ENCODE data around the gene SPDEF. TPM values are rescaled to one million over a fixed set of nuclear protein-coding genes. Genes with fewer than 3 reads are reported as not detected.

Gene SPDEF
- total RNA-seq, 1 donor from 2014 or later: not detected

DNA sequence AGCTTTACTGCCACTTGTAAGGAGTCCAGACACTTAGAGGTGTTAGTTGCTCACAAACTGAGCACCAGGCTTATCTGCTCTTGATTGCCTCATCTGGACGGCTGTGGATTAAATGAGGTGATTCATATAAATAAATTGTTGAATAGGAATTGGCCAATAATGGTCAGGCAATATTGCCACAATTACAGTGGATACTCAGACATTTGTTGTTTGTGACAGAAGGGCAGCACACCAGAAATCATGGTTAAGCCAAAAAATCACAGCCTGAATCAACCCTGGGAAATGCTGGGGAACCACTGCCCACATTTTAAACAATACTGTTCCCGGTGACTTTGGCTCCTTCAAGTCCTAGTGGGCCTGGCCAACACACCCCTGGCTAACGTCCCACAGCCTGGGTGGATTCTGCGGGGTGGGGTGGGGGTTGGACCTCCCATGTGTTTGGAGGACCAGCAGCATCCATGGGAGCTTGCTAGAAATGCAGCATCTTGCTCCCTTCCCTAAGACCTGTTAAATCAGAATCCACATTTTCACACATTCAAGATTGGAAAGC, 29.5 kb upstream of the SPDEF start:
- ATAC-seq (no peak), DNase-seq (ENCODE audit: missing footprints) (no peak)

DNA sequence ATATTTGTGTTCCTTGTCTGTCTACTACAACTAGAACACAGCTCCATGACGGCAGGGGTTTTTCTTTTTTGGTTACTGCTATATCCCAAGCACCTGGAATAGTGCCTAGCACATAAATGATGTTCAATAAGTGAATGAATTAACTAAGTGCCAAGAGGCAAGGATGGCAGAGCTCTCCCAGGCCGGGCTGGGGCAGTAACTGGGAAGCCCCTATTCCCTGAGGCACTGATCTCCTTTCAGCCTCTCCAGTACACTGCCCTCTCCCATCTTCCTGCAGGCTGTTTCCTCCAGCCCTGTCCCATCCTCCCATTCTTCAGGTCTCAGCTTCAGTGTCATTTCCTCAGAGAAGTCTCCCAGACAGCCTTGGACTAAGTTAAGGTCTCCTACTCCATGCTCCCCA, 29.0 kb upstream of the SPDEF start:
- DNase-seq (ENCODE audit: missing footprints) (no peak), ATAC-seq (no peak)
- intact Hi-C loops (cut with DNase I): no loop called here

More for the DNA sequence above, 29.5 kb upstream of the SPDEF start:
- intact Hi-C loops (cut with DNase I): no loop called here

DNA sequence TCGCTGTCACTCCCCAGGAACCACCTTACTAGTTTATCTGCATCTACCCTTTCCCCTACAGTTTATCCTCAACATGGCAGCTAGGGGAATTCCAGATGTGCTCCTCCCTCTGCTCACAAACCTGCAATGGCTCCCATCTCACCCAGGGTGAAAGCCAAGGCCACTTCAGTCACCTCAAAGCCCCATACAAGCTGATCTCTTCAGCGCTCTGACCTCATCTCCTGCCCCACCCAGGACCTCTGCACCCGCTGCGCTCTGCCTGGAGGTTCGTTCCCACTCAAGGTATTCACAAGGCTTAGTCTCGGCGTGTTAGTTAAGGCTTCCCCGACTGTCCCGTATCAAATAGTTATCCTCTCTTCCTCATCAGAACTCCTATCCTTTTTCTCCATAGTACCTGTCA, 28.6 kb upstream of the SPDEF start:
- DNase-seq (ENCODE audit: missing footprints) (no peak), ATAC-seq (no peak)
- intact Hi-C loops (cut with DNase I): no loop called here

DNA sequence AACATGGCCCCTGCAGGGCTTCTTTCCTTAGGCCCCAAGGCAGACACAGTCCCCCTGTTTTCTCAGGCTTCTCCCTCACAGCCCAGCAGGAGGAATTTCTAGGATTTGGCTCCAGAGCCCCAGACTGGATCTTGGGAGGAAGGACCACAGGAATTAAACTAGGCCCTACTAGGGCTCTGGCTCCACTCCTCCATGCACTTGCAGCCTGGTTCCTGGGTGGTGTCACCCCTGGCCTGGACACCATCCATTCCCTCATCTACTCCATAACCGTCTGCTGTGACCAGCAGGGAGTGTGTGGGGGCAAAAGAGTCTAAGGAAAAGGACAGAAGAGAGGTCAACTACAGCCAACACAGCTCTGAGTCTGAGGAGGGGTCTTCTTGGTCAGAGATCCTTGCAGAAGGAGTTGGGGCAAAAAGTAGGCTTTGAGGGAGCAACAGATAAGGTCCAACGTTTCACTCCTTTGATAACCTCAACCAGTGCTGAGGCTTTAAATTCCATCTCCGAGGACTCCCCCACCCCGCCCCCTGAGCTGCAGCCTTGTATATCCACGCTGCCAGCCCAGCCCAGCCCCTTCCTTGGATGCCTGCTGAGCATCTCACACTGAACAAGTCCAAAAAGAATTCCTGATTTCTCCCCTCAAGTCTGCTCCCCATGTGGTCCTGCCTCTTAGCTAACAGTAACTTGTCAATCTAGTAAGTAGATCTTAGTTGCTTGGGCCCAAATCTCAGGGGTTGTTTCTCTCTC, 27.9 kb upstream of the SPDEF start:
- intact Hi-C loops (cut with DNase I): no loop called here
- DNase-seq (ENCODE audit: missing footprints) (no peak), ATAC-seq (no peak)

DNA sequence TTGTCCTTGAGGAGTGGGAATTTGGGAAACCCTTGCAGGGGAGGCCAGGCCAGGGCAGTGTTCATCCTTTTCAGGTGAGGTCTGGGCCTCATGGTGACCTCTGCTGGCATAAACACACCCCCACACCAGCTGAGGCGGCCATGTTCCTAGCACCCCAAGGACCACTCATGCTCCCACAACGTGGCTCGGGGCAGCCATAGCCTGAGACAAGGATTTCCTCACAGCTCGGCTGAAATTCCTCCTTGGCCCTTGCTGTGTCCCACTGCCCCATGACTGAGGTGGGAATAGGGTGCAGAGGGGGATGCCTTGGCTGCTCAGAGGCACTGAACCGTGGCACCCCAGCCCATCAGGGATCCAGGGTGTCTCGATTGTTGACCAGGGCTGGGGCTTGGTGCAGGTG, 27.3 kb upstream of the SPDEF start:
- DNase-seq (ENCODE audit: missing footprints) (no peak), ATAC-seq (no peak)
- intact Hi-C loops (cut with DNase I): no loop called here

DNA sequence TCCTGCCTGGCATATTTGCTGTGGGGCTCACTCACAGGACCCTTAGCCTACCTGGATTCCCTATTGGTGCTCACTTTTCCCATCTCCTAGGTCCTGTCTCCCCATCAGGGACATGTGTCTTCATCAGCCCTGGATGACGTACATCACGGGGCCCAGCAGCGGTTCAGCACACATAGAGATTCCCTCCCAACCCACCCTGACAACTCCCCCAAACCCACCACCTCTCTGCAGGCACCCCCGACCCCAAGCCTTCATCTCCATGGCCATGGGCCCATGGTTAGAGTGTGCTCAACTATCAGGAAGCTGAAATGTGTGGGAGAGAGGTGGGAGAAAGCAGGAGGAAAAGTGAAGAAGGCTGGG, 25.4 kb upstream of the SPDEF start:
- intact Hi-C loops (cut with DNase I): no loop called here
- no peak for DNase-seq (ENCODE audit: missing footprints)
- no peak for ATAC-seq

DNA sequence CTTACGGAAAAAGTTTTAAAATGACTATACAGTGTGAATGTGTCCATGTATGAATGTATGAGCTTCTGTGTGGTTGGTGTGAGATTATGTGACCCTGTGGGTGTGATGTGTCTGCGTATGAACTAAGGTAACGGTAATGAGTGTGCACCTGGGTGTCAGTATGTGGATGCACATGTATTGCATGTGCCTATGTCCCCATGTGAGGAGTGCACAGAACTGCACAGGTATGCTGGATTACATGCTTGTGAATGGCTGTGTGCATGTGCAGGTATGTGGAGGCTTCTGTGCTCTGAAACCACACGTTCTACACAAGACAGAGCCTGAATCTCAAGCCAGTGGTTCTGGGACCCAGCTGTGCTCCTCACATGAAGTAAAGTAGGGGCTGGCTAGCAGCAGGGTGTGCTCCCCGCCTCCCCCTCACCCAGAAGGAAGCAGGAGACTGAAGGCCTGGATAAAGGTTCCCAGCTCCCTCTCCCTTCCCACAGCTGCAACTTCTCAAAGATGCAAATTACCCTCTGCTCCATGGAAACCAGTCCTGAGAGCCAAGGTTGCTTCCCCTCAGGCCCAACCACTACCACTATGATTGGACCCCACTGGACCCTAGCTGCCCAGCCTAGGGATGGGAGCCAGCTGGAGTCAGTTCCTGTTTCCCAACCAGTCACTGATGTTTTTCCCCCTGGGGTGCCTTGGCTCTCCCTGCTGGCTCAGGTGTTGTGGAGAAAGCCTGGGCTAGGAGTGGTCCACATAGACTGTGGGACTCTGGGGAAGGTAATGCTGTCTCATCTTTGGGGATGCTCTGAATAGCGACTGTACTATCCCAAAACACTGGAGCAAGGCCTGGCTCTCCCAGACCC, 24.8 kb upstream of the SPDEF start:
- DNase-seq (ENCODE audit: missing footprints) (no peak), ATAC-seq (peak; percentile 38)
- intact Hi-C loops (cut with DNase I): no loop called here

DNA sequence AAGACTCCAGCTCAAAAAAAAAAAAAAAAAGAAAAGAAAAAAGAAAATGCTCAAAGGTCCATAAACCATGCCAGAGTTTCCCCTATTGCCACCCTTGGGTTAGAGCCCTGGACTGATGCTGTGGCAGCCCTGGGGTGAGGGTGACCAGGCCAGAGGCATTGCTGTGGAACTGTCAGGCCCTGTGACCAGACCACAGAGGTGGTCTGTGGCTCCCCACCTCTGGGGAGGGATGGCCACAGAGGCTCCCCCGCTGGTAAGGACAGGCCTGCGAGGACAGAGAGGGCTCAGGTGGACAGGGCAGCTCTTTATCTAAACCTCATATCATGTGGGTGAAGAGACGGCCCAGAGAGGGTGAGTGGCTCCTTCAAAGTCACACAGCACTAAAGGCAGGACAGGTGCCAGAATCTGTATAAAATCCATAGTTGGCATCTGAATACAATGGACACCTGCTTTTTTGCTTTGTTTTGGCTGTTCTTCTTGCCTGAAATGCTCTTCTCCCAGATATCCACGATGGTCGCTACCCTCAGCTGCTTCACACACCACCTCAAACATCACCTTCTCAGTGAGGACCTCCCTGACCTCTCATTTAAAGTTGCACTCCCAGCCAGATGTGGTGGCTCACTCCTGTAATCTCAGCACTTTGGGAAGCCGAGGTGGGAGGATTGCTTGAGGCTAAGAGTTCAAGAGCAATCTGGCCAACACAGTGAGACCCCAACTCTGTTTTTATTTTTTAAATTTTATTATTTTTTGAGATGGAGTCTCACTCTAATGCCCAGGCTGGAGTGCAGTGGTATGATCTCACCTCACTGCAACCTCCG, 22.5 kb upstream of the SPDEF start:
- ATAC-seq: no peak
- no peak for DNase-seq (ENCODE audit: missing footprints)
- intact Hi-C loops (cut with DNase I): no loop called here

DNA sequence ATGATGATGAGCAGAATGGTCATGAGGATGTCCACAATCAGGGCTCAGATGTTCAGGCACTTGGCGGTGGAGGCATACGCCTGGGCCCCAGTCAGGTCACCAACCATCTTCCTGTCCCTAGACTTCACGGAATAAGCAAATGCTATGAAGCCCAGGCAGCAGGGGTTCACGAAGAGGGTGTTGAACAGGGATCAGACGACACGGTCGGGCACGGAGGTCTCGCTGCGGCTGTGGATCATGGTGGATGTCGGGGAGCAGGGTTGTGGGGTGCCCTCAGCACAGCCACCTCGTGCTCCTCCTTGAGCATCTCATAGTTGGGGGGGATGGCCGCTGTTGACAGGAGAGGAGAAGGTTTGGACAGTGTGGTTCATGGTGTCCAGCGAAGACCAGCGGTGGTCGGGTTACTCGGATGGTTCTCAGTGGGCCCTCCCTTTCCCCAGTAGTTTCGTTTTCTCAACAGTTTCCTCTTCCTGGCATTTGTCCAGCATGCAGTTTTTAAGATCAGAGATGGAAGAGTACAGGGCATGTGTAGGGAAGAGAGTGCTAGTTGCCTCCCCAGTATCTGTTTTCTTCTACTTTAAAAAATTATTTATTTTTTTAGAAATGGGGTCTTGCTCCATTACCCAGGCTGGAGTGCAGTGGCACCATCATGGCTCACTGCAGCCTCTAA, 20.3 kb upstream of the SPDEF start:
- DNase-seq (ENCODE audit: missing footprints) (no peak), ATAC-seq (no peak)
- intact Hi-C loops (cut with DNase I): no loop called here

DNA sequence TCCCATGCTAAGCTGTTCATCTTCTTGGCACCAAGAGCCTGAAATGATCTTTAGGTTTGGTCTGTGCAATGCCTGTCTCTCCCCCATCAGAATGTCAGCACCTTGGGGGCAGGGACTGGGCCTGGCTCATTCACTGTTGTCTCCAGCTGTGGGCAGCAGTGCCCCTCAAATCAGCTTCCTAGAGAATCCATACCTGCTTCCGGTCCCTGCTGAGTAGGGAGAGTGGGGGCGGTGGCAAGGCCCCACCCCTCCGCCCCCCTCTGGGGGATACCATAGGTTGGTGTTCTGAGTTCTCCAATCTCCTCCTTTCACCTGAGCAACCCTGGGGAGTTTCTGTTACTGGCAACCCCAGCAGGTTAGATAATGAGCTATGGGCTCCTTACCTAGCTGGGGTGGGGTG, 19.2 kb upstream of the SPDEF start:
- no peak for DNase-seq (ENCODE audit: missing footprints)

DNA sequence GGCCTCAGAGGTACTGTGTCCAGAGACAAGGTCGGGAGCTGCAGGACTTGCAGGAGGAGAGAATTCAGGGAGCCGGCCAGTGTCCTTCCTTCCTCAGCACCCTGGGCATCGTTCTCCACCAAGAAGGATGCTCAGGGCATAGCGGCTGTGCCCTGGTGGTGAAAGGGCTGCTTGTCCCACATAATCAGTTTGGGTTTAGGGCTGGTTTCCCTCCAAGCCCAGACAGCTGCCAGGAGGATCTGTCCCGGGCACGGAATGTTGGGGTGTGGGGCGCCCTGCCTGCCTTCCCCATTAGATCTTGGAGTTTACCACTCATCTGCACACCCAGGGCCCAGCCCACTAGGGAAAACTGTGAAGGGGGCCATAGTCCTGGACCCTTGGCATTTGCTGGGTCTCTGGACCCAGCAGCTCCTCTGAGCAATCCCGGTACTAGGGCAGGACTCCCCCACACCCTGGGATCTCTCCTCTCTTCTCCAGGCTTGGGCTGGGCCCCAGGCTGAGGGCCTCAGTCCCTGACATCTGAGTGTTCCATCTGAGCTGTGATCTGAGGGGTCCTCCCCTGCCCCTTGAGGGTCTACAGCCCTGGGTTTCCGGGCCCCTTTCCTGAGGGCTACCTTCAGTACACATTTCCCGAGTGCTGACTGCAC, 18.6 kb upstream of the SPDEF start:
- intact Hi-C loops (cut with DNase I): no loop called here
- ATAC-seq (no peak), DNase-seq (ENCODE audit: missing footprints) (no peak)

More for the DNA sequence above, 19.2 kb upstream of the SPDEF start:
- ATAC-seq: no peak
- intact Hi-C loops (cut with DNase I): no loop called here

DNA sequence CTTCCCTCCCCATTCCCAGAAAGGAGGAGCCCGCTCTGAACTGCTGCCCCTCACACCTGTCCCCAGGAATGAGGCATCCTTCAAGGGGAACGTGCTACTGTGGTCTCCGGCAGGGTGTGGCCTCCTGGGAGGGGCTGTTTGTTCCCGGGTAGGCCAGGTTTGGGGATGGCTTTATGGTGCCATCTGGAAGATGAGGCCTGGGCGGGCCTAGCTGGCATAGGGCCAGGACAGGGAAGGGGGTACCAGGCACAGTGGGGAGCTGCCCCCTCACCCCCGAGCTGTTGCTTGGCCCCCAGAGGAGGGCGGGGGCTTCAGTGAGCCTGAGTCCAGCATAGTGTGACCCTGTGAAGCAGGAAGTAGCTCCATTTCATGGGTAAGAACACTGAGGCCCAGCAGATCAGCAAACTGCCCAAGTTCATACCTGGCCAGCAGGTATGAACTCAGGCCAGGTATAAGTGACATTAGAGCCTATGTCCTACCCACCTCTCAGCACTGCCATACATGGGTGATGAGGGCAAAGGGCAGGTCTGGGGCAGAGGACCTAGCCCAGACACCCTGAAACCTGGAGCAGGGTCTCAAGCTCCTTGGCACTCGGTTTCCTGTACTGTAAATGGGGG, 17.5 kb upstream of the SPDEF start:
- intact Hi-C loops (cut with DNase I): no loop called here

DNA sequence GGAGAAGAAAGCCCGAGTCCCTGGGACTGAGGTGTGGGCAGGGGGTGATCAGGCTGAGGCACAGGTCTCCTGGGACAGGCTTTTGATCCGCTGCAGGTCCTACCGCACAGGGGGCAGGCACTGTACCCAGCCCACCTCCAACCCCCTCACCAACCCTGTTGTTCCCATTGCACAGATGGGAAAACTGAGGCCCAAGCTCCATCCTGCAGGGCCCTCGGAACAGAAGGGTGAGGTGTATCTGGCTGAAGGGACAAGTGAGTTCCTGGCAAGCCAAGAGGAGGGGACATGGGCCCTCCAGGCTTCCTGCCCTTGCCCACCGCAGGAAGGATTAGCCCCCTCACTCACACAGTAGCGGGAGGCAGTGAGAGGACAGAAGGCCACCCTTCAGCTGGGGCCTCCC, 16.5 kb upstream of the SPDEF start:
- intact Hi-C loops (cut with DNase I): no loop called here
- DNase-seq (ENCODE audit: missing footprints) (no peak), ATAC-seq (no peak)

More for the DNA sequence above, 17.5 kb upstream of the SPDEF start:
- DNase-seq (ENCODE audit: missing footprints) (no peak), ATAC-seq (no peak)

DNA sequence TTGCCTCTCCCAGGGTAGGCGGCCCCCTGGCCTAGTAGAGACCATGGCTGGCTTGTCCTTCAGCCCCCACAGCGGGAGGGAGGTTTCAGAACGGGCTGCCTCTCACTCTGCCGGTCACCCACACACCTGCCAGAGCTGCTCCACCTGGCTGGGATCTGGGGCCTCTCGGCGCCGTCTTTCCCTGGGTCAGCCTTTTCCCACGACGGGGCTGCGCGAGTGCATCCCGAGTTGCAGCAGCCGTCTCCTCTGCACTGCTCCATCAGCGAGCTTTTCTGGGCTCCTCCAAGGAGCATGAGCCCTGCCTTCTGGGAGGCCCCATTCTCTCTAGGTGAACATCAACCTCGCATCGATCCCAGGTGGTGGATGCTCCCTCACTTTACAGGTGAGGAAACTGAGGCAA, 15.9 kb upstream of the SPDEF start:
- DNase-seq (ENCODE audit: missing footprints): no peak
- no peak for ATAC-seq
- intact Hi-C loops (cut with DNase I): no loop called here

DNA sequence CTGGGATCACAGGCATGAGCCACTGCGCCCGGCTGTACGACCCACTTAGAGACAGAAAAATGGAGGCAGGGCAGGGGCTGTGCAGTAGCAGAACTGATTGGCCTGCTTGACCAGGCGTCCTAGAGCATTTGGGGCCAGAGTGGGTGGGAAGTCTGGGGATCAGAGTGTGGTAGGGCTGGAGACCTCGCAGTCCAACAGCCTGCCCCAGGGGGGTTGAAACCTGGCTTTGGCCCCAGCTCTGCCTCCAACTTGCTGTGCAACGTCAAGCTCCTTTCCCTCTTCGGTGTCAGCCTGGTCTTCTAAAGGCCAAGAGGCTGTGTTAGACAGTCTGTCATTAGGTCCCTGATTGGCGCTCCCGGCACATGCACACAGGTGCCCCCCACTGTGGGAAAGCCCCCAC, 15.3 kb upstream of the SPDEF start:
- intact Hi-C loops (cut with DNase I): no loop called here
- no peak for DNase-seq (ENCODE audit: missing footprints)
- no peak for ATAC-seq

DNA sequence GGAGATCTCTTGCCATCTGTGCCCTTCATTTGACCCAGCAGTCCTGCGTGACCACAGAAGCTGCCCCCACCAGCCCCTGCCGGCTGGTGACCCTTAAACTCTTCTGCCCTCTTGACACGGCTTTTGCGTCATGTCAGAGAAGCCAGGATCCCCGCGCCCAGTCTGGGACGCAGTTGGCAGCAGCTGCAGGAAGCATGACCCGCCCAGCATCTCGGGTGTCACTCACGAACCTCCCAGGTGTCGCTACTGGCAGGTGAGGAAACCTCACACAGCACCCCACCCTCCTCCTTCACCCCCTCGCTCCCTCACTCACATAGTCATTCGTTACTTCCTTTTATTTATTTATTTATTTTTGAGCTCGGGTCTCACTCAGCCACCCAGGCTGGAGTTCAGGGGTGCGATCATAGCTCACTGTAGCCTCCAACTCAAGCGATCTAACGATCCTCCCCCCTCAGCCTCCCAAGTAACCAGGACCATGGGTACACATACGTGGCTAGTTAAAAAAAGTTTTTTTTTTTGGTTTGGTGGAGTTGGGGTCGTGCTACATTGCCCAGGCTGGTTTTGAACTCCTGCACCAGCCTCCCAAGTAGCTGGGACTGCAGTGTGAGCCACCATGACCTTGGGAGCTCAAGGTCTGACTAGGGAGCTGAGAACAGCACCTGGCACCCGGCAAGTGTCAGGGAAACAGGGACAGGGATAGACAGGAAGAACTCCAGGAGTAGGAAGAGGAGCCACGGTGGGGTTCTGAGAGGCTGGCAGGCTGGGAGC, 14.1 kb upstream of the SPDEF start:
- DNase-seq (ENCODE audit: missing footprints) (no peak), ATAC-seq (no peak)
- intact Hi-C loops (cut with DNase I): no loop called here

DNA sequence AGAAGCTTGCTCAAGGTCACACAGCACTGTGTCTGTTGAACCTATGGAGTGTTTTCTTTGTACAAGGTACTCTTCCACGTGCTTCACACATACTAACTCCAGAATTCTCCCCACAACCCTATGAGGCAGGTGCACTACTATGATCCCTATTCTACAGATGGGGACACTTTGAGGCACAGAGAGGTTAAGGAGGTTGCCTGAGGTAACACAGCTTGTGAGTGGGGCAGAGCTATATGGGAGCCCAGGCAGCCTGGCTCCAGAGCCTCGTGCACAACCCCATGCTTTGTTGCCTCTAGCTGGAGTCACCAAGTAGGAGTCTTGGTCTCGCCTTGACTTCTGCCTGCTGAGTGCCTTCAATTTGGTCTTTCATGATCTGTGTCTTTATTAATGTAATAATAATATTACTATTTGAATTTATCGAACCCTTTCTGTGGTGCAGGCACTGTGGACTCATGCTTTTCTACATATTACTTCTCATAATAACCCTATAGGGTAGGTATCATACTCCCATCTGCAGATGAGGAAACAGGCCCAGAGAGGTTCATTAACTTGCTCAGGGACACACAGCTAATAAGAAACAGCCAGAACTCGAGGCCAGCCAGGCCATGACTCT, 13.3 kb upstream of the SPDEF start:
- DNase-seq (ENCODE audit: missing footprints): no peak
- no peak for ATAC-seq
- intact Hi-C loops (cut with DNase I): no loop called here
